GM18508 (cell line): ENCODE results near the gene COL9A2.

Experiments
- ATAC-seq: cut with Tn5 transposase; IDR thresholded peaks from one replicate; pipeline ENCODE4 v1.9.1; 2021; ENCODE audit warnings: moderate number of reproducible peaks; ENCODE audit not compliant: insufficient read depth, unreplicated experiment

The COL9A2 gene

DNA sequence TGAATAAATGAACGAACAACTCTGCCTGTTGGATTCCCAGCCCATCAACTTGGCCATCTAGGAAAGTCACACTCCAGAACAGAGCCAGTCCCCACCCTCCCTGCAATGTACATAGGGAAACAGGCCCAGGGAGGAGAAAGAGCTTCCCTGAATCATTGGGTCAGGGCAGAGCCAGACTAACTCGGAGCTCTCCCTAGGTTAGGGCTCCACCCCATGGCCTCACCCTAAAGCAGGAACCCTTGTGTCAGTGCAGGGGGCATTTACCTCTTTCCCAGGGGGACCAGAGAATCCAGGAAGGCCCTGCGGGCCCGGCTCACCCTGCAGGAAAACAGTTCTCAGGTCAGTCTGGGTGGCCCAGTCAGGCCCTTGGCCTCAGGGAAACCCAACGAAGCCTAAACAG lies 11.6 kb downstream of the COL9A2 start:
- no peak for ATAC-seq

DNA sequence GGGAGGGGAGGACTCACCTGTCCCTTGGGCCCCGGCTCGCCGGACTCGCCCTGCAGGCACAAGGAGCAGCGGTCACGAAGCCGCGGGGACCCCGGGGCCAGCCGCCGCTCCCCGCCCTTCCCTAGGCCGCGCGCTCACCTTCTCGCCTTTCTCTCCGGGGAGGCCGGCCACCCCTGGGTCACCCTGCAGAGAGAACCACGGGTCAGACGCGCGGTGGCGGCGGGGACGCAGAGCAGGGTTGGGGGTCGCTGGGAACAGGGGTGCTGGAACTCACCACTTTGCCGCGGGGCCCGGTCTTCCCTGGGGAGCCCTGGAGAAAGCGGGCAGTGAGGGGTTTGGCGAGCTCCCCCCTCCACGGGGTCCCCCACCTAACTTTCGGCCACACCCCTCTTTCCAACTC lies 13.3 kb downstream of the COL9A2 start:
- ATAC-seq, result no peak

DNA sequence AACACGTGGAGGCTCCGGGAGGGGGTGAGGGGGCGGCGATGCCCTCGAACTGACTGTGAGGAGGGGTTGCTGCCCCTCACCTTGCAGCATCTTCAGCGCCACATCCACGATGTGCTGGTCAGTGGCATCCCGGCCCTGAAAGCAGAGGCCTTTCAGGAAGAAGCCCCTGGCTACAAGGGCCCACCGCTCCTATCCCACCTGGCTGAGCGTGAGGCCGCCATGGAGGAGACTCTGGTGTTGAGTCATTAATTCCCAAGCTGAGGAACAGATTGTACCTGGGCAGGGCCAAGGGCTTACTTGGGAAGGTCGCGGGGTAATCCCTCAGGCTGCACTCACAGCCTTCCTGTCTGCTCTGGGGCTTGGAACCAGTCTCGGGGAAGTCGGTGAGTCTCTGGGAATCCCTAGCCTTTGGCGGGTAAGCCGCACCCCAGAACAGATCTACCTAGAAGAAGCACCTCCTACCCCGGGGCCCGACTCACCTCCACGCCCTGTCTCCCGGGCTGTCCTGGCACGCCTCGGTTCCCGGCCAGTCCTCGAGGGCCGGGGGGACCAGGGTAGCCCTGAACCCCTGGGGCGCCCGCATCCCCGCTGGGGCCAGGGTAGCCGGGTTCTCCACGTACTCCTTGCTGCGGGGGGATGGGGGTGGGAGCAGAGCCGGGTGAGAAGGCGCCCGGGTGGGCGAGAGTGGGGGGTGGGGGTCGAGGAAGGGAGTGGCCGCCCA lies 13.9 kb downstream of the COL9A2 start:
- no peak for ATAC-seq

DNA sequence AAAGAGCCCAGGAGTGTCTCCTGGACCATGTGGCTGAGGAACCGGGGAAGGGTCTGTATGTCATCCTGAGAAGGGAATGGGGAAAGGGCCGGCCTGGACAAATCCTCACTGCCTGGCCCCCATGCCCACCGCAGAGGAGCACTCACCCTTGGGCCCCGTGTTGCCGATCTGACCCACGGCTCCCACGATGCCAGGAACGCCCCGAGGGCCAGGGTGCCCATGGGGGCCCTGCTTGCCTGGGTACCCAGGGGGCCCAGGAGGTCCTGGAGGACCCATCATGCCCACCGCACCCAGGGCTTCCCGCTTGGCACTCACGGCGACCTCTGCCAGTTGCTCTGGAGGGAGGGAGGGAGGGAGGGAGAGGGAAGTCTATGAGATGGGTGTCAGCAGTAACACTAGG lies 14.6 kb downstream of the COL9A2 start:
- no peak for ATAC-seq

DNA sequence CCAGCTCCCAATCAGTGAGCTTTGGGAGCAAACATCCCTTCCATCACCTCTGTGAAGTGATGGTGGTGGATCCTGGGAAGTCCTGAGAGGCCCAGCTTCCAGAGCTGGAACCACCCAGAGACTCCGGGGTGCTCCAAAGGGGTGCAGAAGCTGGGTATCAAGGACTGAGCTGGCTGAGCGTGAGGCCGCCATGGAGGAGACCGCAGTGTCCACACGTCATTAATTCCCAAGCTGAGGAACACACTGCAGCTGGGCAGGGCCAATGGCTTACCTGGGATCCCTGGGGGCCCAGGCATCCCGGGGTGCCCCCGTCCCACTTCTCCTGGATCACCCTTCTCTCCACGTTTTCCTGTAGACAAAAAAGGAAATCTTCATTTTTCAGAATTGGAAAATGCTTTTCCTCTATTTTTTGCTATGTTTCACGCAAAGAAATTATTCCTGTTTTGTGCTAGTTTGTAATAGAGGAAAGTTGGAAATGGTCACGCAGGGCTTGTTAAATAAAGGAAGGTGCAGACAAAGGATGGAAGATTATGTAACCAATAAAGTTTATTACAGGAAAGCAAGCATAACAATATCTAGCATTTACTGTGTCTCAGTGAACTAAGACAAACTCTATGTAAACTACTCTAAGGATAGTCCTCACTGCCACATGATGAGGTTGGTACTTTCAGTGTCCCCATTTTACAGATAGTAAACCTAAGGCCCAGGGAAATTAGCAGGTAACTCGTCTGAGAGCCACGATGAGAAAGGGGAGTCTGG lies 15.4 kb downstream of the COL9A2 start:
- no peak for ATAC-seq

DNA sequence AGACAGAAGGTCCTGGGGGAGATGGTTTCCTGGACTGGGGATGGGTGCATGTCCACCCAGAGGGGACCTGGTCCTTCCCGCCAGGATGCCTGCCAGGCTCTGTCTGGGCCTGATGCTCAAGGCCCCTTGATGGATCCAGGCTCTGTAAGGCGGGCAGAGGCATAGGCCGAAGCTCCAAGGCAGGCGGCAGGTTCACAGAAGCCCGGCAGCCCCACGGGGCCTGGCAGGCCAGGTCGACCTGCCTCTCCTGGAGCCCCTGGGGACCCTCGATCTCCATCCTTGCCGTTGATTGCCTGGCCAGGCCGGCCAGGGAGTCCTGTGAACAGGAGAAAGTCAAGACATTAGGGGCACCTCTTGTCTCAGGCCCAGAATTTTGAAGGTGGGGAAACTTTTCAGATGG lies 16.0 kb downstream of the COL9A2 start:
- ATAC-seq, result no peak

DNA sequence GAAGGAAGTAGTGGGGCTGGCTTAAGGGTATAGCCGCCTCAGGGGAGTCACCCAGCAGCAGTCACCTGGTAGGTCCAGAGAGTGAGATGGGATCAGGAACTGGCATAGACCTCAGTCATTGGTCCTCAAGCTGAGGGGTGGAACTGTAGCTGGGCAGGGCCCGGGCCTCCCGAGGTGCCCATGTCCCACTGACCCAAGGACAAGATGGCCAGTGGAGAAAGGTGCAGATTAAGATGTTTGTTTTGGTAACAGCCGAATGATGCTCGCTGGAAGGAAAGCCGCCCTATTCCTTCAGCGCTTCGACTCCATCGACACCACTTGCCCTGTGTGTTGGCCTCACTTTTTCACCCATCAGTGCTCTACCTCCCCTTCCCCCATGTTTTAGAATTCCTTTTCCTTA lies 16.4 kb downstream of the COL9A2 start:
- ATAC-seq, result no peak

DNA sequence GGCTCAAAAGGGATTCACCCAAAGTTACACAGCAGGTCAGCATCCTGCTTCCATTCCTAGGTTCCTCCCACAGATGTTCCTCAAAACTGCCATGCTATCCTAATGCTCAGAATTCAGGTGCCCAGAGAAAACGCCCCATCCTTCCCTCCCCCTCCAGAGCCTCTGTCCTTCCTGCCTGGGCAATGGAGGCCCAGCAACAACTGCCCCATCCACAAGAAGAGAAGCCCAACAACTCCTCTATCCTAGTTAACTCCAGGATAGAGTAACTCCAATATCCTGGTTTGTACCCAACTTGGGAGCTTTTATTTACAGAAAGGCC lies 16.9 kb downstream of the COL9A2 start:
- ATAC-seq, result no peak

DNA sequence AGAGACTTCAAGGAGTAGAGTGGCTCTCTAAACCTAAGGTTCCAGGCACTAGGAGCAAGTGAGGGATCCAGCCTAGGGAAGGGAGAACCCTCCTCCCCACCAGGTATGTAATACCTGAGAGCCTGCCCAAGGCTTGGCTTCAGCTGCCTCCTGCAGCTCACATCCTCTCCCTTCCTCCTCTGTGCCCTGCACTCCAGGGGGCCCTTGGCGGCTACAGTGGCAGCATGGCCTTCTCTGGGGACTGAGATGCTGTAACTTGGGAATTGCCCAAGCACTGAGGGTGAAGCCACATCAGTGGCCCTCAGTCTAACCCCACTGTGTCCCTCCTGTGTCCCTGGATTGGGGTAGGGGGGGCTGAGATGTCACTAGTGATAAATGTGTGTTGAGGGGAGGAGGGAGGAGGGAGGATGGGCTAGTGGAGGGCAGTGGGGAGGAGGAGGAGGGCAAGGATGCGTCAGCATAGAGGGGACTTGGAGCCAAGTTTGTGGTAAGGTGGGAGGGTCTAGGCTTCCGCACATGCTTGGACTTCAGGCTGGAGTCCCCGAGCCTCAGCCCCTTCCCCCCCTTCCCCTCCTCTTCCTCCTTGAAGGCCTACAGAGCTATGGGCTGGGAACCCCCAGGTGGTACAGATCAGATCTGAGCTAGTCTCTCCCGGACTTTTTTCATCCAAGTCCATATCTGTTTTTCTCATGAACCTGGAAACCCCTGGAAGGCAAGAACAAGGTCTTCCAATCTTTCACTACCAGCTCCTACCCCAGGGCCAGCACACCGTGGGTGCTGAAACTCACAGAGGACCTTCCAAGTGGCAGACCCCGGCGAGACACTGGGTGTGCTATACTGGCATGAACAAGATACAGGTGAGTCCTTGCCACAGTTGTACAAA lies 17.5 kb downstream of the COL9A2 start:
- no peak for ATAC-seq

DNA sequence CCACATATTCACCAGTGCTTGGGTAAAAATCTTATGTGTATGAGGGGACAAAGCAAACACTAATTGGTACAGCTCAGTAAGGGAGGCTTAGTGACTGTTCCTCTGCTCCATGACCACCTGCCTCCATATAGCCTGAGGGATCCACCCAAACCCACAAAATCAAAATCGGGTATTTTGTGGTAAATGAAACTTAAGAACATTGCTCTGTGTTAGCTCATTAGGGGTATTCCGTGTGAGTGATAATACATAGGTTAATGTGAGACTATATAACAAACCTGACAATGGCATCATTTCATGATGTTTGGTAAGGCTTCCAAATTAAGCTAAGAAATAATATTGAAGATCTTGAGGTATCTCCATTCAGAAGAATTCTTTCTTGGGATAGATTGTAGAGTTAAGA lies 25.8 kb downstream of the COL9A2 start:
- ATAC-seq, result no peak

DNA sequence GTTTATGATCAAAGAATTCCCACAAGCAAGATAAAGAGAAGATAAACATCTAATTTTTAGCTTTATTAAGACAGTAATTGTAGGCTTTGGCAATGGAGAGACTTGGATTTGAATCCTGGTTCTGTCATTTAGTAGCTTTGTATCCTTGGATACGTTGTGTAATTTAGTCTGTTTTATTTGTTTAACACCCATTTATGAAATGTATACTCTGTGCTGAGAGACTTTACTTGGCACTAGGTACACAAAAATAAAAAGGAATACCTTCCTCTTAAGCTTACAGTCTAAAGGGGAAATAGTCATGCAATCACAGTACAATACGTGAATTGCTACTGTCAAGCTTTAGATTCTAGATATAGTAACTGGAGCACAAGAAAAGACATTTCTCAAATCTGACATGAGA lies 35.2 kb downstream of the COL9A2 start:
- no peak for ATAC-seq

DNA sequence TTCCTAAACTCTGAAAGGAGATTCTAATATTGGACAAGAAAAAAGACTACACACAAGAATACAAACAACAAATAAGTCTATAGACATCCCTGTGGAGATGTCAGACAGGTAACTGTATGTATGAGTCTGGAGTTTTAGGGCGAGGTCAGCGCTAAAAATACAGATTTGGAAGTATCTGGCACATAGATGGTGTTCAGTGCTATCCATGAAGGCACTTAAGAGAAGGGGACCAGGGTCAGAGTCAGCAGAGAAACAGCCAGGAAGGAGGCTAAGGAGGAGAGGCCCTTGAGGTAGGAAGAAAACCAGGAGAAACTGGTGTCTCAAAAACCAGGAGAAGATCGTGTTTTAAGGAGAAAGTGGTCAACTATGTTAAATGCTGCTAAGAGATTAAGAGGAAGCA lies 41.0 kb downstream of the COL9A2 start:
- ATAC-seq, result no peak

DNA sequence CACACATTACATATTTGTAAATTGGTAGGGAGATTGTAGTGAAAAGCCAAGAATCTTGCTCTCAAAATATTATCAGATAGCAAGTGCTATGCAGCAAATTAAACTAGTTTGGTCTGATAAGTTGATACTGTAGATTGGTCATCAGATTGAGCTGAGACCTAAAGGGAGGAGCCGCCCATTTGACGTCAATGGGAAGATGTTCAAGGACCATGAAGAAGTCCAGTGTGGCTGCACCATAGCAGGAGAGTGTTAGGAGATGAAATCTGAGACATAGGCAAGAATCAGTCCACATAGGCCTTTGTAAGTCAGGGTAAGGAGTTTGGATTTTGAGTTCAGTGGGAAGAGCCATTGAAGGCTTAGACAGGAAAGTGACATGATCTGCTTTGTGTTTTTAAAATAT lies 42.8 kb downstream of the COL9A2 start:
- ATAC-seq, result no peak

DNA sequence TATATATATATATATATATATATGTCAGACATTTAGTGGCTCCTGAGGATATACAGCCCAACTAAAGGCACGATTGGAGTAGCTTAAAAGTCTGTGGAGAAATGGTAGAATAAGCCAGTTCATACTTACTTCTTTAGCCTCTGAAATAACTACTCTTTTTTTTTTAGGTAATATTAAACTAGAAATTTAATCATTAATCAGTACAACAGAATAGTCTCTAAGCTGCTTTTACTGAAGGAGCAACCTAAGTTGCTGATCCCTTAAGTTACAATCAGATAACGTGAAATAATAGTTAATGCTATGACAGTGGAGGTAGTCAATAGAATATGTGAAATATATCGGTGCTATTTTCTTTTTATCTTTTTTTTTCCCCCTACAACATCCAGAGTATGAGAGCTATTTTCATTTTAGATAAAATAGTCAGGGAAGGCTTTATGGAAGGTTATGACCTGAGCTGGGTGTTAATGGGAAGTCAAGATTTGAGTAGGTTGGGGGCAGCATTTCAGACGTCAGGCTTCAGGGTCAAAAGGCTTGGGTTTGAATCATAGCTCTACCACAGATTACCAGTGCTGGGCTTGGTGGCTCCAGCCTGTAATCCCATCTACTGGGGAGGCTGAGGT lies 43.4 kb downstream of the COL9A2 start:
- ATAC-seq, result no peak

DNA sequence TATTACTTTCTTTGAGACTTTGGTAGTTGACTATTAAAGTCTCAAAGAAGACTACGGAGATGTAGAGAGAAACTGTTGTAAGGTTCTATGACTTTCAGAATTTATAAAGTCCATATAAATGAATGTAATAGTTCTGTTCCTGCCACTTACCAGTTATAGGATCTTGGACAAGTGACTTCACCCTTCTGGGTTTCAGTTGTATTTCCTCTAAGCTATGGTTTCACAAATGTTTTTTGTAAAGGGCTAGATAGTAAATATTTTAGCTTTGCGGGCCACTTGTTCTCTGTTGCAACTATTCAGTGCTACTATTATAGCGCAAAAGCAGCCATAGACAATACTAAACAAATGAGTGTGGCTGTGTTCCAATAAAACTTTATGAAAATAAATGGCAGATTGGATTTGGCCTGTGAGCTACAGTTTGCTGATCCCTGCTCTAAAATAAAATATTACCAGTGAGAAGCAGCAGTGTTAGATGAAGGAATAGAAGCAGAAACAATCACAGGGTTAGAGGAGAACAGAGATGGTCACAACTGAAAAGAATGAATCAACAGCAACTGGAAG lies 44.4 kb downstream of the COL9A2 start:
- ATAC-seq, result no peak

DNA sequence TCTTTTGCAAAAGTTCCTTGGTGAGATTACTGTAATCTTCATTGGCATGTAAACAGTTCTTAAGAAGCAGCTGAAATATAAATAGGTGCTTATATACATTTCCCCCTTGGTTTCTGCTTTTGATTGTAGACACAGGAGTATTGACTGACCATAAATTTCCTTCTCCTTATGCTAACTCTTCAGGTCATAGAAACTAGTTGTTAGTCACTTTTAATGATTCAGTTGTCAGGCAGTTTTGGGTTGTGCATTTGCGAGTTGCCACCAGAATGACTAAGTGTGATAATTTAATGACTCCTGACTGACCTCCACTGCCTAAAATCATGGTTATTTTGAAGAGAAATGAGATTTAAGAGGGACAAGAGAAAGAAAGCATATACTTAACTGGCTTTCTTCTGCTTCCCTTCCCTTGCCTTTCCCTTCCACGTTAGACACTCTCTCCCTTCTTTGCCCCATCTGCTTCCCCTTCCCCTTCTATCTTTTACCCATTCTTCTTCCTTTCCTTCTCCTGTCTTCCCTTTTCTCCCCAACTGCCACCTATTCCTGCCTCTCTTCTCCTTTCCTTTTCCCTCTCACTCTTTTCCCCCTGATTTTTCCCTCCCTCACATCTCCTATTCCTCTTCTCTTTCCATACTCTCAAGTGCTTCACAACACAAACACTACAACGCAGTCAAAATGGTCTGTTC lies 46.8 kb downstream of the COL9A2 start:
- ATAC-seq, result no peak

DNA sequence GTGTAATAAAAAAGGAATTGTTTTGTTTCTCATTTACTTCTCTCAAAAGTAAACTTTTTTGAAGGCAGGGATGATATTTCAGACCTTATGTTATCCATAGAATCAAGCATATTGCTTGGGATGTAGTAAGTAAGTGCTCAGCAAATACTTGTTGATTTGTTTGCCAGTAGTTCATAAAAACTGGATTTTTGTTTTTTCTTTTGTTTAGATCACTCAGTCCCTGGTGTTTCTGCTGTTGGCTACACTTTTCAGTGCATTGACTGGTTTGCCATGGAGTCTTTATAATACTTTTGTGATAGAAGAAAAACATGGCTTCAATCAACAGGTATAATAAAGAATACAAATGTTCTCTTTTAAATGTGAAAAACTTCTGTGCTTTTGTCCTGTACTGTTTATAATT lies 48.9 kb downstream of the COL9A2 start:
- no peak for ATAC-seq

DNA sequence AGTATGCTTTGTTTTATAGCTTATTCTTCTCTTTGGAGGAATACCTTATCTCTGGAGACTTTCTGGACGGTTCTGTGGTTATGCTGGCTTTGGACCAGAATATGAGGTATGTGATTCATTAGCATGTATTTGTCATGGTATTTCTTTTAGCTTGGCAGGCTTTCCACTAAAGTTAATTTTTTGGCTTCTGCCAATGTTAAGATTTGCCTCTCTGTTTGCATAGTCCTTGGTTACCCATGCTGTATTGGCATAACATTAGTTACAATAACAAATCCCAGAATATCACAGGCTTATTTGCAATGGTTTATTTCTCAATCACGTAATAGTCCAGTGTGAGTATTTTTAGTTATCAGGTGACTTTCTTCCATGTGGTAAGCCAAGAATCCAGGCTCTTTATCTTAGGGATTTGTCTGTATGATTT lies 49.3 kb downstream of the COL9A2 start:
- ATAC-seq, result no peak

DNA sequence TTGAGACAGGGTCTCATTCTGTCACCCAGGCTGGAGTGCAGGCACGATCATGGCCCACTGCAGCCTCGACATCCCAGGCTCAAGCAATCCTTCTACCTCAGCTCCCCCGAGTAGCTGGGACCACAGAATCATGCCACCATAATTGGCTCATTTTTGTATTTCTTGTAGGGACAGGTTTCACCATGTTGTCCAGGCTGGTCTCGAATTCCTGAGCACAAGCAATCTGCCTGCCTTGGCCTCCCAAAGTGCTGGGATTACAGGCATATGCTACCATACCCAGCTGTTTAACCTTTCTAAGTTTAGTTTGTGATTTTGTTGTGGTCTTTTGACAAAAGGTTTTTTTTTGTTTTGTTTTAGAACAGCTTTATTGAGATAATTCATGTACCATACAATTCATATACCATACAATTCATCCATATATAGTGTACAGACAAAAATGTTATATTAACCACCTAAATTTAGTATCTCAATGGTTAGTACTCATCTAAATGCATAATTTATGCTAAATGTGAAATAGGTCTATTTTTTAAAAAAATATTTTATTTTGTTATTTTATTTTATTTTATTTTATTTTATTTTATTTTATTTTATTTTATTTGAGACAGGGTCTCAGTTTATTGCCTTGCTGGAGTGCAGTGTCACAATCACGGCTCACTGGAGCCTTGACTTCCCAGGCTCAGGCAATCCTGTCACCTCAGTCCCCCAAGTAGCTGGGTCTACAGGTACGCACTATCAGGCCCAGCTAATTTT lies 50.1 kb downstream of the COL9A2 start:
- no peak for ATAC-seq
